RWPE2 (cell line): ENCODE measurements around the gene PTX4.
A peak's percentile ranks its signal among the peaks of the same experiment; 100 is the strongest.

Experiments
- ATAC-seq: fragments of 200-7000 bp; cut with Tn5 transposase; 3 replicates; pipeline ENCODE4 v1.9.1; 2021; ENCODE audit warnings: low read depth
- DNase-seq: peaks from one replicate; pipeline ENCODE4 v3.0.0-alpha.2; 2020; ENCODE audit warnings: low spot score
- H3K27ac ChIP-seq: fragments of 450-650 bp; 2 replicates; pipeline ENCODE4 v1.5.1; 2017; ENCODE audit warnings: mild to moderate bottlenecking; ENCODE audit not compliant: poor library complexity, severe bottlenecking
- H3K27me3 ChIP-seq: fragments of 250-450 bp; sonication (Bioruptor Pico); 2 replicates; pipeline ENCODE4 v1.5.1; 2021; ENCODE audit warnings: mild to moderate bottlenecking, moderate library complexity; ENCODE audit not compliant: insufficient read depth, poor library complexity, severe bottlenecking
- H3K36me3 ChIP-seq: fragments of 250-450 bp; sonication (Bioruptor Pico); 2 replicates; pipeline ENCODE4 v1.5.1; 2020; ENCODE audit warnings: low read depth, mild to moderate bottlenecking, moderate library complexity
- H3K4me1 ChIP-seq: fragments of 250-450 bp; sonication (Bioruptor Pico); 2 replicates; pipeline ENCODE4 v1.5.1; 2021; ENCODE audit warnings: mild to moderate bottlenecking, moderate library complexity; ENCODE audit not compliant: insufficient read depth, poor library complexity, severe bottlenecking
- H3K4me3 ChIP-seq: fragments of 250-450 bp; sonication (Bioruptor Pico); 2 replicates; pipeline ENCODE4 v1.5.1; 2021; ENCODE audit warnings: mild to moderate bottlenecking, moderate library complexity; ENCODE audit not compliant: severe bottlenecking
- H3K9me3 ChIP-seq: fragments of 250-450 bp; sonication (Bioruptor Pico); 2 replicates; pipeline ENCODE4 v1.5.1; 2021; ENCODE audit warnings: mild to moderate bottlenecking, moderate library complexity; ENCODE audit not compliant: severe bottlenecking
- CTCF ChIP-seq: fragments of 450-650 bp; IDR thresholded peaks from one replicate; pipeline ENCODE4 v1.5.1; 2017; ENCODE audit warnings: mild to moderate bottlenecking, moderate library complexity; ENCODE audit not compliant: poor library complexity, severe bottlenecking

Gene PTX4

GRCh38 chr16:1460602-1461138, 28.1 kb downstream of the PTX4 start:
- no peak for ATAC-seq
- no peak overlapping the region for H3K27ac ChIP-seq

GRCh38 chr16:1459967-1460366, 28.8 kb downstream of the PTX4 start:
- no peaks in the 10 kb centered on the region for H3K36me3 ChIP-seq
- ATAC-seq (no peak), DNase-seq (no peak)
- H3K4me3 ChIP-seq: no peak overlapping the region
- no peak overlapping the region for H3K27ac ChIP-seq
- no peaks in the 10 kb centered on the region for H3K4me1 ChIP-seq
- TF ChIP-seq CTCF: no peak
- H3K27me3 ChIP-seq: no peaks in the 10 kb centered on the region
- no peaks in the 10 kb centered on the region for H3K9me3 ChIP-seq

More at GRCh38 chr16:1460602-1461138, 28.1 kb downstream of the PTX4 start:
- H3K4me1 ChIP-seq: no peaks in the 10 kb centered on the region
- H3K4me3 ChIP-seq: no peak overlapping the region
- H3K36me3 ChIP-seq: no peaks in the 10 kb centered on the region
- no peak for DNase-seq
- H3K27me3 ChIP-seq: no peaks in the 10 kb centered on the region
- no peaks in the 10 kb centered on the region for H3K9me3 ChIP-seq
- TF ChIP-seq CTCF: no peak

DNA sequence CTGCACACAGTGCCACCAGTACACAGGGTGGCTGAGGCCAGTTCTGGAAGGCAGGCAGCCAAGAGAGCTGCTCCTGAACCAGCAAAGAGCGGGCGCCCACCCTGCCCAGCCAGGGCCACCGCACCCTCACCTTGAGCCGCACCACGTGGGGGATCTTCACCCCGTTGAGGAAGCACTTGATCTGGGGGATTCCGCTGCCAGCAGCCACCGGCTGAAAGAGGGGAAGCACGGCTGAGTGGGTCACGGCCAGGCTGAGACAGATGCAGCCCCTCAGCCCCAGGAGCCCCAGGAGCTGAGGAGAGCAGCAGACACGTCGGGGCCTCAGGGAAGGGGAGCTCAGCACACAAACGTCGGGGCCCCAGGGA, 29.8 kb downstream of the PTX4 start:
- H3K4me1 ChIP-seq: no peaks in the 10 kb centered on the region
- no peaks in the 10 kb centered on the region for H3K27me3 ChIP-seq
- no peak overlapping the region for H3K4me3 ChIP-seq
- ATAC-seq: no peak
- no peak overlapping the region for H3K27ac ChIP-seq
- peak; percentile 47 for DNase-seq
- H3K36me3 ChIP-seq: 0 out of 2 replicates have a peak, but pooled peaks cover 2% of the 10 kb centered on the region
- H3K9me3 ChIP-seq: no peaks in the 10 kb centered on the region
- TF ChIP-seq CTCF: no peak

DNA sequence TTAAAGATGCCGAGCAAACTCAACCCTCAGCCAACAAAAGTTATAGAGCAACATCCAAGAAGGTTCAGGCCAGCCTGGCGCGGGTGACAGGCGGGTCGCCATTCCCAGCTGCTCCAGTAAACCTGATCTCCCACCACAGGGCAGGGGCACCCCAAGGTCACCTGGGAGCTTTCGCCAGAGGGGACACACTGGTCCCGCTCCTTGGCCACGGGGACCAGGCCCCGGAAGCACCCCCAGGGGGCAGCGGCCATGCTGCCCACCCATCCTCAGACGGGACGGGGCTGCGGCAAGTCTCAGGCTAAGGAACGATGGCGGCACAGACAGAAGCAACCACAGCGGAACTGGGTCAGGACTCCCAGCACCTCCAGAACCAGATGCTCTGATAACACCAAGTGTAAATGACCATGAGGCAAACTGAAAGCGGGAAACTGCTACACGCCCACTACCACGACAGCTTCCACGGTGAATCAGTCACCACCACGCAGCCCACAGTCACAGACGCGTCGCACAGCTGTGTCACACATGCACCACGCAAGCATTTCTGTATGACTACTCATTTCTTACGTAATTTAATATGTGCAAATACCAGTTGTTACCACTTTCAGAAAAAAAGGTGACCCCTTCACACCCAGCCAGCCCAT, 30.3 kb downstream of the PTX4 start:
- Histone ChIP-seq H3K27ac (no peak overlapping the region), H3K4me1 (no peaks in the 10 kb centered on the region), H3K36me3 (0 out of 2 replicates have a peak, but pooled peaks cover 2% of the 10 kb centered on the region), H3K9me3 (no peaks in the 10 kb centered on the region), H3K4me3 (no peak overlapping the region), H3K27me3 (no peaks in the 10 kb centered on the region)
- peak; percentile 41 for DNase-seq
- TF ChIP-seq CTCF: no peak
- no peak for ATAC-seq

- Histone ChIP-seq H3K27me3 (no peaks in the 10 kb centered on the region), H3K4me3 (no peak overlapping the region), H3K4me1 (no peaks in the 10 kb centered on the region), H3K9me3 (no peaks in the 10 kb centered on the region), H3K27ac (no peak overlapping the region), H3K36me3 (0 out of 2 replicates have a peak, but pooled peaks cover 2% of the 10 kb centered on the region)
- peak; percentile 49 for DNase-seq
- TF ChIP-seq CTCF: no peak
- ATAC-seq: no peak
Observed at GRCh38 chr16:1457489-1458245, 31.1 kb downstream of the PTX4 start.
